GM19455 (cell line): Measurements from ENCODE around the gene ABR.
"Not testable (repeated sequence)": the region's sequence is repeated elsewhere in the genome, so short reads cannot be mapped to it uniquely, and the experiment has no call there.

ENCODE experiments used
- ATAC-seq: cut with Tn5 transposase; IDR thresholded peaks from one replicate; pipeline ENCODE4 v1.9.1; 2021; ENCODE audit not compliant: unreplicated experiment

The ABR gene

GRCh38 chr17:1050246-1050995 lies 129.4 kb downstream of the ABR start:
- no peak for ATAC-seq

GRCh38 chr17:1049446-1050225 lies 130.1 kb downstream of the ABR start:
- no peak for ATAC-seq

- ATAC-seq, result not testable (repeated sequence)
These were observed 131.2 kb downstream of the ABR start for GRCh38 chr17:1048516-1049115.

DNA sequence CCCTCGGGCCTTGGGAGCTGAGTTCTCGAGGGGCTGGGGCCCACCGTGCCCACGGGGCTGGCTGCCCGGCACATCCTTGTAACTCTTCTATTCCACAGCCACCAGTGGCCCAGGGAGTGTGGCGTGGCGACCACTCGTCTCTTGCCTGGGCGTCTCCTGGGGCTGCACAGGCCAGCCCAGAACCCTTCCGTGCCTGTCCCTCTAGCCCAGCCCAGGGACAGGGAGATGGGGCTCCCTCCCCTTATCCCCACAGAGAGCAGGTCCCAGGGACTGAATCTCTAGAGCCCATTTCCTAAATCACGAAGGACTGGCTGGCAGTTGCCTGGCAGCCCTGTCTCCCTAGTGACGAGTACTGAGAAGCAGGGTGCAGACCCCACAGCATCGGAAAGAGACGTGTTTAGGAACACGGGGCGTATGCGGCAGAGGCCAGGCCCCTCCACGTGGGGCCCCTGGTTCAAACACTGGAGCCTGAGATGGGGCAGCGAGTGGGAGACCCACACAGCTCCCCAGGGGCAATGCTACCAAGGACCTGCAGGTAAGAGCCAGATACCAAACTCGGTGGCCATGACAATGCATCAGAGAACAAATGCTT lies 131.8 kb downstream of the ABR start:
- no peak for ATAC-seq

DNA sequence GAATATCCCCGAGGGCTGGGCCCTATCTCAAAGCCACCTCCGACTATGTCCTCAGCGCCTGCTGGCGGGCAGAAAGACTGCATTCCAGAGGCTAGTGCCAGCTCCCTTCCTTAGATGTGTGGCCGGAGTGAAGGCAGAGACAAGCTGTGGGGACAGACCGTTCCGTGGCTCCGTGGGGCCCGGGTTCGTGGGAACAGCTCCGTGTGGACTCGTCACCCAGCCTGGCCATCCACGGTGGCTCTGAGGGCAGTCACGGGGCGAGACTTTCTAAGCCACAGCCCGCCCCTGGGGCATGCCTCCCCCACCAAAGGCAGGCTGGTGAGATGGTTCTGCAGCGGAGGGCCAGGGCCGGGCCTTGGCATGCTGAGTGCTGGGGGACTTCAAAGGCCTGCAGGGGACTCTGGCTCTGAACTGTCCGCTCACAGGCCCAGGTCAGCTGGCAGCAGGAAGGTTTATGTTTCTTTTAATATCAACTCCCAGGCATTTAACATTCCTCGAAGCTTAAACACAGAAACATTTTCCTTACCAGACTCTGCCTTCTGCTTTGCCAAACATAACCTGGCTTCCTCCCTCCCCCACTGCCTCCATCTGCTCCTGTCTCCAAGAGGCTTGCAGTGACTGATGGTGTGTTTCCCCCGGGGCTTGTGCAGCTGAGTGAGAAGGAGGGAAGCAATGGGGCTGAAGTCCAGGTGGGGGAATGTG lies 132.5 kb downstream of the ABR start:
- ATAC-seq, result no peak

GRCh38 chr17:1045456-1045855 lies 134.3 kb downstream of the ABR start:
- ATAC-seq, result no peak

DNA sequence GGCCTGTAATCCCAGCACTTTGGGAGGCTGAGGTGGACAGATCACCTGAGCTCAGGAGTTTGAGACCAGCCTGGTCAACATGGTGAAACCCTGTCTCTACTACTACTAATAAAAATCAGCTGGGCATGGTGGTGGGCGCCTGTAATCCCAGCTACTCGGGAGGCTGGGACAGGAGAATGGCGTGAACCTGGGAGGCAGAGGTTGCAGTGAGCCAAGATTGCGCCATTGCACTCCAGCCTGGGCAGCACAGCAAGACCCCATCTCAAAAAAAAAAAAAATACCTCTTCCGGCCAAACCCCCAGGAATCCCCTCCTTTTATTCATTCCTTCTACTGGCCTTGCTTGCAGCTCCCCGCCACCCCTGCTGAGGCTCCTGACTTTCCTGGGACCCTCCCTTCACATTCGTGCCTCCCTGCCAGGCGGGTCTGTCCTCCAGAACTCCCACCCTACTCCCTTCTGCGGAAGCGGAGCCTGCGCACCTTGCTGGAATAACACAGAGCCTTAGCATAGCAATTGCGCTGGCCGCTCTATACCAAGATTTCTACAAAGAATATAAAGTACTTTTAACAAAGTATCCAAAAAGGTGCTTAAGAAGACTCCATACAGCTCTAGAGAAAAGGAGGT lies 135.3 kb downstream of the ABR start:
- not testable (repeated sequence) for ATAC-seq

- no peak for ATAC-seq
These were observed 136.1 kb downstream of the ABR start for GRCh38 chr17:1043601-1044251.

DNA sequence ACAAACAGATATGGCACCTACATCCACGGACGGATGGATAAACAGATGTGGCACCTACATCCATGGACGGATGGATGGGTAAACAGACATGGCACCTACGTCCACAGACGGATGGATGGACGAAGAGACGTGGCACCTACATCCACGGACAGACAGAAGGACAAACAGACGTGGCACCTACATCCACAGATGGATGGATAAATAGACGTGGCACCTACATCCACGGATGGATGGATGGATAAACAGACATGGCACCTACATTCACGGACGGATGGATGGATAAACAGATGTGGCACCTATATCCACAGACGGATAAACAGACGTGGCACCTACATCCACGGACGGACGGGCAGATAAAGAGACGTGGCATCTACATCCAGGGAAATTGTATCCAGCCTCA lies 137.3 kb downstream of the ABR start:
- ATAC-seq, result no peak

DNA sequence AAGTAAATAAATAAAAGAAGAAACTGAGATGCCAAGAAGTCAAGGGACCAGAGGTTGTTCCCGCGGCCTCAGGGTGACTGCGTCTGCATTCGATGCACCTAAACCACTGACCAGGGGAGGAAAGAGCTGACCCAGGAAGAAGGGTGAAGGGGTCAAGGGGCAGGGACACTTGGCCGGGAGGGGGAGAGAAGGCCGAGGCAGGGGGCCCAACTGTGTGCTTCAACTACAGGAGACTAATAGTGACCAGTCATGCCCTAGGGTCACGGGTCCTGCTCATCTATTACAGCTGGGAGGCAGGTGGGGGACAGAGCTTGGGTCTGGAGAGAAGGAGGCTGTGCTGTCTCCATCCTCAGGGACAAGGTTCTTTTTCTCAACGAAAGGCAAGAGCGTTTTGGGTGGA lies 138.0 kb downstream of the ABR start:
- ATAC-seq, result no peak

DNA sequence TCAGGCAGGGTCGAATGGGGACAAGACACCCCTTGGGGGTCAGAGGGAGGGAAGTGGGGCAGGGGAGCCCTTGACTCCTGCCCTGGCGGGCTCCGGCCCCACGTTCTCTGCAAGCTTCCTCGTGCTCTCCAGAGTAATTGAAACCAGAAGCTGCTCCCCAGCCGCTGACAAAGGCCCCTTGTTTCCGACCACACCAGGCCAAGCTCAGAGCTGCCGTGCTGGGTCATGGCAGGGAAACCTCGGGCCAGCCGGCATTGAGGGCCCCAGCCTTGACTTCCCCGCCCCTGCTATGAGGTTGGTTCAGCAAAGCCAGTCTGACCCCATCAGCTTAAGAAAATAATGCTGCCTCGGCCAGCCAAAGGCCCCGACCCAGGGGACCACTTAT lies 139.6 kb downstream of the ABR start:
- no peak for ATAC-seq

DNA sequence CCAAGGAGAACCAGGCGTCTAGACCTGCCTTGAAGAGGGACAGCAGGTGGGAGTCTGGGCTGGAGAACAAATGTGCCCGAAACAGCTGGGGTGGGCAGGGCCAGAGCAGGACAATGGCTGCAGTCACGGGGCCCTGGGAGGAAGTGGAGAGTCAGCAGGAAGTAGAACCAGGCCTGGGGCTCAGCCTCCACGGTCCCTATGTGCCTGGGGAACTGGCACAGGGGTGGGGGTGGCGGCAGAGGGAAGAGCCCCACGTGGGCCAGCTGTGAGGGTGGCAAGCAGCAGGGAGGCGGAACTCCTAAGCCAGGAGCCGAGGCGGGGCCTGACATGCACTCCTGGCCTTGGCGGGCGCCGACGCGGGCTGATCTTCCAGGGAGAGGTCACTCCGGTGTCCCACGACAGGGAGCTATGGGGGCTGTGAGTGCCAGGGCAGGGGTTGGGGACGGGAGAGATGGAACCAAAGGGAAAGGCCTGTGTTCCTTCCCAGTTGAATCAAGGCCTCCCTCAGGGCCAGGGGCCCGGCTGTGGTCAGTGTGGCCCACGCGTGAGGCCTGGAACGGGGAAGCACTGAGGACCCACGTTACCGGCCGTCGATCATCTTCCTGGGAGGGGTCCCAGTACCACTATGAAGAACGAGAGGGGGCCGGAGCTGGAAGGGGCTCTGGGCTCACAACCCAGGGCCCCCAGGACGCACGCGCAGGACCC lies 140.1 kb downstream of the ABR start:
- ATAC-seq, result no peak

GRCh38 chr17:1039123-1039507 lies 140.7 kb downstream of the ABR start:
- no peak for ATAC-seq

DNA sequence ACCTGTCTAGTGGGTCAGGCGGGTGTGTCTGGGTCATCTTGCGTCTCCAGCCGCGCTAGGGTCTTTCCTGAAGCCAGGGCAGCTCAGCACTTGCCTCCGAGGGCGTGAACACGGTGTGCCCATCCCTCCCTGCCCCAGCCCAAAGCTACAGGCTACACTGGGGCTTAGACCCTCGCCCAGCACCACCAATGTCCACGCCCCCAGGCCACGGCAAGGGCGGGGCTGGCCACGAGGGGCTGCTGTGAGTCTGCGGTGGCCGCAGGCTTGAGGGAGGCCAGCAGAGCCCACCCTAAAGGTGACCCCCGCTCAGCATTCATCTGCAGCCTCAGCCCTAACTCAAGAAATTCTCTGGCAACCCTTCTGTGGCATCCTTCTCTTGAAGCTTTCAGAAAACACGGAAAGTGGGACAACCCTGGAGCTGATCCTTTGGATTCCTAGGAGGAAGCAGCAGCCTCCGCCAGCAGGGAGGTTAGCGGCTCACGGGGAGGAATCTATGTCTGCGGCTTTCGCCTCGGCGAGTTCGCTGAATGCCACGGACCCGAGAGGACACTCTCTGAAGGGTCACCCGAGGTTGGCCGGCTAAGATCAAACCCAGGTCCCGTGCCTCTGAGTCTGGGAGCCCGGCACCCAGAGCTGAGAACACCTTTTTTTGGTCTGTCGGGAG lies 141.2 kb downstream of the ABR start:
- no peak for ATAC-seq

DNA sequence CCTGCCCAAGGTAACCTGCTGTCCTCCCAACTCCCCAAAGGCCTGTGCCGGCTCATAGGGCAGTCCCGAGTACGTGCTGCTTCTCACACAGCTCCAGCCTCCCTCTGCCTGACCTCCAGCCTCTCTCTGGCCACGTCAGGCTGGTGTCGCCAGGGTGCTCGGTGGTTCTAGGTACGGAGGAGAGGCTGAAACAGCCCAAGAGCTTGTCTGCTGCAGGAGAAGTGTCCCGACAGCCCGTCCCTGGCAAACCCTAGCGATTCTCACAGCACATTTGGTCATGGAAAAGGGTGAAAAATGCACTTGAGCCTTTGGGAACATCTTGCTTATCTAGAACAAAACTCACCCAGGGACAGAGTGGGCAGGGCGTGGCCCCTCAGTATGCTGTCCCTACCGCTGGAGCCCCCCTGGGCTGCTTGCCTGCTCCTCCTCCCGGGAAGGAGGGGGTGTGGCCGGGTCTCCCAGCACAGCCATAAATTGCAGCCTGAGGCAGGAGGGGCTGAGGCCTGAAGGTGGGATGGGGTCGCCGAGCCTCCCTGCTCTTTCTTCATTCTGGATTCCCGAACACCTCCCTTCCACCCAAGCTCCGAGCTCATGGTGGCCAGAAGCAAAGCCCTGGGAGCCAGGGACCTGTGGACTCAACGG lies 142.4 kb downstream of the ABR start:
- no peak for ATAC-seq

GRCh38 chr17:1036845-1037237 lies 142.9 kb downstream of the ABR start:
- no peak for ATAC-seq

GRCh38 chr17:1036171-1036844 lies 143.5 kb downstream of the ABR start:
- ATAC-seq, result no peak

- no peak for ATAC-seq
These were observed 144.1 kb downstream of the ABR start for GRCh38 chr17:1035546-1036170.
